Panc1 (cell line): ENCODE measurements around the gene ANKRD29. TPM values are rescaled to one million over a fixed set of nuclear protein-coding genes. Genes with fewer than 3 reads are reported as not detected.

Experiments used
- ATAC-seq: fragments of 200-7000 bp; cut with Tn5 transposase; 2 replicates; pipeline ENCODE4 v1.9.1; 2020; ENCODE audit warnings: mild to moderate bottlenecking, moderate library complexity
- BruUV-seq: library from RNA; stranded (reverse); fragments of 400-500 nt; replicated peaks from 2 replicates; lab custom pipeline; 2021; lab: Mats Ljungman, UMichigan
- CTCF ChIA-PET: fragments of 300-600 bp; sonication (Branson Sonifier 250); formaldehyde crosslinking; loops from one replicate; lab custom pipeline; 2022; ENCODE audit warnings: antibody characterized with exemption; lab: Charles Lee
- POLR2A ChIA-PET: fragments of 300-600 bp; sonication (Branson Sonifier 250); formaldehyde crosslinking; loops from one replicate; lab custom pipeline; 2022; ENCODE audit warnings: antibody characterized with exemption; lab: Charles Lee
- DNase-seq: peaks from one replicate; pipeline ENCODE4 v3.0.0-alpha.2; 2010; ENCODE audit warnings: low read depth, low spot score
- H3K27ac ChIP-seq: 2 replicates; pipeline ENCODE4 v1.5.1; 2011; ENCODE audit warnings: mild to moderate bottlenecking, low read length, inconsistent platforms
- H3K27me3 ChIP-seq: fragments of 200-500 bp; sonication (Bioruptor generic); 2 replicates; pipeline ENCODE4 v1.6.0; 2014; ENCODE audit warnings: low read length, inconsistent platforms; ENCODE audit not compliant: control insufficient read depth, insufficient read depth
- H3K36me3 ChIP-seq: fragments of 200-500 bp; sonication (Bioruptor generic); 2 replicates; pipeline ENCODE4 v1.5.1; 2014; ENCODE audit warnings: inconsistent platforms, mild to moderate bottlenecking, low read length, moderate library complexity; ENCODE audit not compliant: control insufficient read depth, insufficient read depth
- H3K4me1 ChIP-seq: 2 replicates; pipeline ENCODE4 v1.5.1; 2011; ENCODE audit warnings: inconsistent platforms, mild to moderate bottlenecking, low read length, moderate library complexity; ENCODE audit not compliant: control insufficient read depth, insufficient read depth
- H3K4me3 ChIP-seq, 2 experiments: 2 replicates each; pipeline ENCODE4 v1.5.1; 2011 to 2012; ENCODE audit warnings: low read depth in 2 of 2, low read length in 2 of 2, mild to moderate bottlenecking in 2 of 2, inconsistent platforms in 1 of 2, moderate library complexity in 1 of 2
- H3K9me3 ChIP-seq: fragments of 200-500 bp; sonication (Bioruptor generic); 2 replicates; pipeline ENCODE4 v1.5.1; 2014; ENCODE audit warnings: low read depth, mild to moderate bottlenecking, inconsistent platforms, low read length, moderate library complexity; ENCODE audit not compliant: control insufficient read depth, insufficient read depth
- POLR2AphosphoS5 ChIP-seq: IDR thresholded peaks from 2 replicates; pipeline ENCODE4 v1.6.1; 2012; ENCODE audit warnings: mild to moderate bottlenecking, low read depth, low read length, moderate library complexity
- REST ChIP-seq, 2 experiments: IDR thresholded peaks; 2 replicates each; pipeline ENCODE4 v1.6.1; 2011 to 2012; ENCODE audit warnings: low read depth in 2 of 2, control low read depth in 1 of 2, low read length in 1 of 2, mild to moderate bottlenecking in 1 of 2, moderate library complexity in 1 of 2; ENCODE audit not compliant: insufficient read depth in 1 of 2
- SIN3A ChIP-seq: IDR thresholded peaks from 2 replicates; pipeline ENCODE4 v1.6.1; 2012; ENCODE audit warnings: low read depth, mild to moderate bottlenecking, low read length, moderate library complexity, borderline replicate concordance; ENCODE audit not compliant: insufficient read depth
- TCF7L2 ChIP-seq: IDR thresholded peaks from 2 replicates; pipeline ENCODE4 v1.6.1; 2011; ENCODE audit warnings: mild to moderate bottlenecking, low read depth, low read length, inconsistent platforms
- in situ Hi-C: cut with HindIII; loops from 2 replicates; pipeline ENCODE4 v1.10.0; 2016; ENCODE audit warnings: low sequenced_read_pairs, low pct_unique_long_range_greater_than_20kb
- intact Hi-C: fragments of 100-400 bp; cut with micrococcal nuclease; formaldehyde crosslinking; loops from one replicate; pipeline ENCODE4 v1.10.0; 2022; ENCODE audit not compliant: unreplicated experiment
- total RNA-seq: library from RNA; stranded (reverse); gene quantifications from one replicate; pipeline ENCODE4 v1.2.1, GENCODE V29; 2021; ENCODE audit not compliant: unreplicated experiment
- TF ChIP-seq, protein P1 (sequence below): fragments of 450-650 bp; IDR thresholded peaks from 2 replicates; pipeline ENCODE4 v1.5.1; 2017; ENCODE audit warnings: mild to moderate bottlenecking

ANKRD29 gene
- total RNA-seq, 1 experiment from 2014 or later: 0.67 TPM

- no peaks in the 10 kb centered on the region for H3K4me1 ChIP-seq
- TF ChIP-seq, protein P1, sequence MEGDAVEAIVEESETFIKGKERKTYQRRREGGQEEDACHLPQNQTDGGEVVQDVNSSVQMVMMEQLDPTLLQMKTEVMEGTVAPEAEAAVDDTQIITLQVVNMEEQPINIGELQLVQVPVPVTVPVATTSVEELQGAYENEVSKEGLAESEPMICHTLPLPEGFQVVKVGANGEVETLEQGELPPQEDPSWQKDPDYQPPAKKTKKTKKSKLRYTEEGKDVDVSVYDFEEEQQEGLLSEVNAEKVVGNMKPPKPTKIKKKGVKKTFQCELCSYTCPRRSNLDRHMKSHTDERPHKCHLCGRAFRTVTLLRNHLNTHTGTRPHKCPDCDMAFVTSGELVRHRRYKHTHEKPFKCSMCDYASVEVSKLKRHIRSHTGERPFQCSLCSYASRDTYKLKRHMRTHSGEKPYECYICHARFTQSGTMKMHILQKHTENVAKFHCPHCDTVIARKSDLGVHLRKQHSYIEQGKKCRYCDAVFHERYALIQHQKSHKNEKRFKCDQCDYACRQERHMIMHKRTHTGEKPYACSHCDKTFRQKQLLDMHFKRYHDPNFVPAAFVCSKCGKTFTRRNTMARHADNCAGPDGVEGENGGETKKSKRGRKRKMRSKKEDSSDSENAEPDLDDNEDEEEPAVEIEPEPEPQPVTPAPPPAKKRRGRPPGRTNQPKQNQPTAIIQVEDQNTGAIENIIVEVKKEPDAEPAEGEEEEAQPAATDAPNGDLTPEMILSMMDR: no peak
- ChIA-PET CTCF (no interaction called here), POLR2A (interaction anchor here (0.5 kb wide), 1 partner anchor 14 kb away, joined by 6 read pairs; no protein-coding TSS in a partner anchor)
- intact Hi-C loops: no loop called here
- no TSS peak for BruUV-seq
- no peak for DNase-seq
- H3K36me3 ChIP-seq: no peaks in the 10 kb centered on the region
- no peak for ATAC-seq
- in situ Hi-C loops: no loop called here
- no peak overlapping the region for H3K27ac ChIP-seq
- no peaks in the 10 kb centered on the region for H3K9me3 ChIP-seq
- H3K4me3 ChIP-seq: no peak overlapping the region
- no peaks in the 10 kb centered on the region for H3K27me3 ChIP-seq
Observed at GRCh38 chr18:23650968-23651927, 11.5 kb downstream of the ANKRD29 start.

DNA sequence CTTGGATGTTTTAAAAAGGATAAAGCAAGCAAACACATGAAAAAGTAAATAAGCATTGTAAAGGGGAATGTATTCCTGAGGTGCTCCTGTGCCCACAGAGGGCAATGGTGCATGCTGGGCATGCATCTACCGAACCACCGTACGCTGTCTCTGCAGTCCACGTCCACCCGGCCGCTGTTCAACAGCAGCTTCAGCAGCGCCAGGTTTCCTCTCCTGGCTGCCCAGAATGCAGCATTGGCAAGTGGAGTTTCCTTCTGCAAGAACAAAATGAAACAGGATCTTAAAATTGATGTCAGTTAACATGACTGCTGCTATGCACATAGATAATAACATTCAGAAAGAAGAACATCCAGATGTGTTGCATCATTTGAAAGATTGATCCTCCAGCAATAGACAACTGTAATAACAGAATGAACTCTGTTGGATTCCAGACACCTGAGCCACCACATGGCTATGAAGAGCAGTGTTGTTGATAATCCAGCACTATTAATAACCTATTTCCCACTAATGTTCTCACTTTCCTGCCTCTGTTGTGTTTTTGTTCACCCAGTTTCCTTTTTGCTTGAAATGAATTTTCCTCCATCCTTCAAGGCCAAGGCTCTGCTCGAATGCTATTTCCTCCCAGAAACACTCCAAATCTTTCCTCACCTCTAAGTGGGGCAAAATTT lies 13.6 kb downstream of the ANKRD29 start:
- H3K4me3 ChIP-seq: no peak overlapping the region
- no TSS peak for BruUV-seq
- intact Hi-C loops: no loop called here
- H3K9me3 ChIP-seq: no peaks in the 10 kb centered on the region
- DNase-seq: no peak
- ChIA-PET POLR2A (no interaction called here), CTCF (no interaction called here)
- in situ Hi-C loops: no loop called here
- ATAC-seq: no peak
- H3K27me3 ChIP-seq: no peaks in the 10 kb centered on the region; the same call in 1 of the 2 replicates
- H3K4me1 ChIP-seq: no peaks in the 10 kb centered on the region
- no peaks in the 10 kb centered on the region for H3K36me3 ChIP-seq
- TF ChIP-seq, protein P1: no peak
- TF ChIP-seq TCF7L2: no peak
- no peak for TF ChIP-seq REST (IDR thresholded peaks at IDR 0.05; ENCODE audit: insufficient read depth in 1 of 2, low read depth in 2 of 2, low read length in 1 of 2)
- no peak for TF ChIP-seq POLR2AphosphoS5
- no peak for TF ChIP-seq SIN3A
- H3K27ac ChIP-seq: no peak overlapping the region
